BLaER1 treated with 17β-estradiol and CSF1 and Interleukin-3, amounts not matched to agents 10 nM and 100 nM (cell line): Measurements from ENCODE around the gene KCTD13.
A peak's percentile ranks its signal among the peaks of the same experiment; 100 is the strongest.
"Not testable (repeated sequence)": the region's sequence is repeated elsewhere in the genome, so short reads cannot be mapped to it uniquely, and the experiment has no call there.

ENCODE experiments used
- H3K27ac ChIP-seq, 11 experiments: shearing (Covaris generic); formaldehyde crosslinking; 2 replicates each; pipeline ENCODE4 v1.8.1; 2022
- H3K27me3 ChIP-seq, 11 experiments: shearing (Covaris generic); formaldehyde crosslinking; 2 replicates each; pipeline ENCODE4 v1.8.1; 2022
- H3K36me3 ChIP-seq, 11 experiments: shearing (Covaris generic); formaldehyde crosslinking; 2 replicates each; pipeline ENCODE4 v1.8.1; 2022
- H3K4me1 ChIP-seq, 10 experiments: shearing (Covaris generic); formaldehyde crosslinking; 2 replicates each; pipeline ENCODE4 v1.8.1; 2022
- H3K4me2 ChIP-seq, 11 experiments: shearing (Covaris generic); formaldehyde crosslinking; 2 replicates each; pipeline ENCODE4 v1.8.1; 2022
- H3K4me3 ChIP-seq, 10 experiments: shearing (Covaris generic); formaldehyde crosslinking; 2 replicates each; pipeline ENCODE4 v1.8.1; 2022
- H3K9ac ChIP-seq, 11 experiments: shearing (Covaris generic); formaldehyde crosslinking; 2 replicates each; pipeline ENCODE4 v1.8.1; 2022
- H3K9me3 ChIP-seq, 11 experiments: shearing (Covaris generic); formaldehyde crosslinking; replicated peaks in 1 of 11; 2 replicates each; pipeline ENCODE4 v1.8.1; 2022
- H4K20me1 ChIP-seq, 11 experiments: shearing (Covaris generic); formaldehyde crosslinking; 2 replicates each; pipeline ENCODE4 v1.8.1; 2022
- Cebpa-rat ChIP-seq, 11 experiments: shearing (Covaris generic); IDR thresholded peaks; 2 replicates each; pipeline ENCODE4 v1.8.1; 2022

KCTD13 gene

GRCh38 chr16:29951625-29952365 lies 25.8 kb upstream of the KCTD13 start:
- Histone ChIP-seq H3K4me1 (no peaks in the 10 kb centered on the region), H3K36me3 (no peaks in the 10 kb centered on the region; a peak in 1 of 22 replicates), H3K27ac (no peak overlapping the region), H3K4me3 (no peak overlapping the region), H4K20me1 (no peaks in the 10 kb centered on the region), H3K9ac (no peak overlapping the region), H3K9me3 (peaks cover 18 to 31% (median 21%) of the 10 kb centered on the region in 11 experiments; a peak in 20 of 22 replicates), H3K4me2 (no peak overlapping the region), H3K27me3 (no peaks in the 10 kb centered on the region)
- TF ChIP-seq Cebpa-rat (IDR thresholded peaks at IDR 0.05): no peak

GRCh38 chr16:29950806-29951461 lies 24.9 kb upstream of the KCTD13 start:
- H3K9ac ChIP-seq: no peak overlapping the region
- no peak overlapping the region for H3K4me2 ChIP-seq
- no peak overlapping the region for H3K27ac ChIP-seq
- H3K27me3 ChIP-seq: no peaks in the 10 kb centered on the region
- no peak for TF ChIP-seq Cebpa-rat (IDR thresholded peaks at IDR 0.05)
- peaks cover 18 to 31% (median 21%) of the 10 kb centered on the region in 11 experiments; a peak in 20 of 22 replicates for H3K9me3 ChIP-seq
- H3K36me3 ChIP-seq: no peaks in the 10 kb centered on the region; a peak in 1 of 22 replicates
- H3K4me3 ChIP-seq: no peak overlapping the region
- H4K20me1 ChIP-seq: no peaks in the 10 kb centered on the region
- no peaks in the 10 kb centered on the region for H3K4me1 ChIP-seq

- H4K20me1 ChIP-seq: no peaks in the 10 kb centered on the region
- H3K9me3 ChIP-seq: peaks cover 18 to 31% (median 21%) of the 10 kb centered on the region in 11 experiments; a peak in 20 of 22 replicates
- no peaks in the 10 kb centered on the region for H3K27me3 ChIP-seq
- no peak overlapping the region for H3K27ac ChIP-seq
- H3K4me2 ChIP-seq: no peak overlapping the region
- TF ChIP-seq Cebpa-rat (IDR thresholded peaks at IDR 0.05): no peak
- H3K9ac ChIP-seq: no peak overlapping the region
- H3K36me3 ChIP-seq: no peaks in the 10 kb centered on the region; a peak in 1 of 22 replicates
- H3K4me1 ChIP-seq: 0 out of 20 replicates have a peak, but pooled peaks cover 0 to 6% (median 0%) of the 10 kb centered on the region in 10 experiments
- H3K4me3 ChIP-seq: no peak overlapping the region
Measured at GRCh38 chr16:29947897-29948296, 21.9 kb upstream of the KCTD13 start.

- peaks cover 0 to 19% (median 6%) of the 10 kb centered on the region in 11 experiments; a peak in 9 of 22 replicates for H3K9me3 ChIP-seq
- H3K4me3 ChIP-seq: no peak overlapping the region
- H3K4me1 ChIP-seq: 0 out of 20 replicates have a peak, but pooled peaks cover 0 to 8% (median 0%) of the 10 kb centered on the region in 10 experiments
- no peak overlapping the region for H3K9ac ChIP-seq
- H3K27ac ChIP-seq: no peak overlapping the region
- H3K4me2 ChIP-seq: no peak overlapping the region
- H3K27me3 ChIP-seq: no peaks in the 10 kb centered on the region
- no peak for TF ChIP-seq Cebpa-rat (IDR thresholded peaks at IDR 0.05)
- no peaks in the 10 kb centered on the region for H4K20me1 ChIP-seq
- H3K36me3 ChIP-seq: no peaks in the 10 kb centered on the region
Measured at GRCh38 chr16:29943846-29944799, 18.1 kb upstream of the KCTD13 start.

DNA sequence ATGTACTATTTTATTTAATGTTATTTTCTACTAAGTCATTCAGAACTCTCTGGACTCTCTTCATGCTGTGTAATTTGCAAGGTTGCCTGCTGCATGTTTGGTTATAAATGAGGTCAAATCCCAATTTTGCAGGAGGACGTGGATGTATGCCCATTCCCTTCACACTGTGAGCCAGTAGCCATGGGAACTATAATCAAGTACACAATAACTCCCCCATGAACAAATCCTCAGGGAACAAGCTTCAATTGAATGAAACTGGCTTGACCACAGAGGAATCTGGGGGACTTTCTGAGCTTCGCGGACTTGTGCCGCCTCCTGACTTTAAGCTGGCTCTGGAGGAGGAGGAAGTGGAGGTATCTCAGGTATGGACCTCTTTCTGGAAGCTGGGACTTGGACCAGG lies 14.6 kb upstream of the KCTD13 start:
- Histone ChIP-seq H3K4me1 (0 out of 20 replicates have a peak, but pooled peaks cover 0 to 8% (median 0%) of the 10 kb centered on the region in 10 experiments), H3K27ac (no peak overlapping the region), H3K36me3 (no peaks in the 10 kb centered on the region), H3K9me3 (peaks cover 0 to 10% (median 5%) of the 10 kb centered on the region in 11 experiments; a peak in 5 of 22 replicates), H4K20me1 (no peaks in the 10 kb centered on the region), H3K4me3 (no peak overlapping the region), H3K4me2 (no peak overlapping the region), H3K27me3 (no peaks in the 10 kb centered on the region), H3K9ac (no peak overlapping the region)
- no peak for TF ChIP-seq Cebpa-rat (IDR thresholded peaks at IDR 0.05)

- H3K27me3 ChIP-seq, H3K4me2 ChIP-seq, H3K36me3 ChIP-seq, H3K4me3 ChIP-seq, H3K9ac ChIP-seq, H4K20me1 ChIP-seq, H3K9me3 ChIP-seq, H3K27ac ChIP-seq: not testable (repeated sequence)
- peaks cover 12 to 18% (median 15%) of the 10 kb centered on the region in 10 experiments for H3K4me1 ChIP-seq
Measured at GRCh38 chr16:29931750-29932149, 5.7 kb upstream of the KCTD13 start.

DNA sequence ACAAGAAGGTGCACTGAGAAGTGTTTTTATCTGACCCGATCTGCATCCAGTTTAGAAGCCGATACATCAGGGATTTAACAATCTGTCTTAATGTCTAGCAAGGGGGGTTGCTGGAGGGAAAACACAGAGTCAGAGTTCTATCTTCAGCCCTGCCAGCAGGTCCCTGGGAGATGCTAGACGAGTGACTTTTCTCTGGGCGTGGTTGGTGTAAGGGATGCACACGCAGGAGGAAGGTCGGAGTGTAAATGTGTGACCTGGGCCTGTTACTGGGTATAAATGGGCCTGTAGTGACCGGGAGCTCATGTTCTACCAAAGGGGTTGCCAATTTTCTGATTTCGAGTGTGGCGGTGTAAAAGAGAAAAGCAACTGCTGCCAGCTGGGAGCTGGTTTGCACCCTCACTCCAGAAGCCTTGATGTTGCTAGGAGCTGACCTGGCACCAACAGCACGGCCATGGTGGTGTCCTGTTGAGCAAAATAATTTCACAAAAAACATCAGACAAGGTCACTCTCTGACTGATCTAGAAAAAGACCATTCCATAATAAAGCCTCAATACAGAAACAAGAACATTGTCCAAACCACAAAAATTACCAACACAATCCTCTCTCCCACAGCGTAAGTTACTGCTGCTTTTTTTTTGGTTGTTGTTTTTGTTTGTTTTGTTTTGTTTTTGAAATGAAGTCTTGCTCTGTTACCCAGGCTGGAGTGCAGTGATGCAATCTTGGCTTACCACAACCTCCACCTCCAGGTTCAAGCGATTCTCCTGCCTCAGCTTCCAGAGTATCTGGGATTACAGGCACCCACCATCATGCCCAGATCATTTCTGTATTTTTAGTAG lies 1.3 kb upstream of the KCTD13 start:
- H3K27me3 ChIP-seq: no peaks in the 10 kb centered on the region
- H3K36me3 ChIP-seq: peaks cover 12 to 20% (median 16%) of the 10 kb centered on the region in 11 experiments; a peak in 21 of 22 replicates
- H3K9me3 ChIP-seq: no peaks in the 10 kb centered on the region
- H3K4me1 ChIP-seq: peaks cover 28 to 38% (median 33%) of the 10 kb centered on the region in 10 experiments
- H3K9ac ChIP-seq: peak overlapping the region; percentile 79 to 92 (median 90); a peak in 19 of 22 replicates
- peaks cover 6 to 33% (median 17%) of the 10 kb centered on the region in 11 experiments; a peak in 12 of 22 replicates for H4K20me1 ChIP-seq
- 0 out of 22 replicates have a peak, but pooled peaks of 1 of the 11 experiments have one; percentile 20 for TF ChIP-seq Cebpa-rat (IDR thresholded peaks at IDR 0.05)
- peak overlapping the region; percentile 78 to 100 (median 96) for H3K4me3 ChIP-seq
- peak overlapping the region in 8 of 11 experiments; percentile 79 to 91 (median 85); a peak in 14 of 22 replicates for H3K27ac ChIP-seq
- H3K4me2 ChIP-seq: peak overlapping the region; percentile 89 to 99 (median 97)

GRCh38 chr16:29926711-29927052 lies 656 bp upstream of the KCTD13 start:
- H3K9me3 ChIP-seq: no peaks in the 10 kb centered on the region
- H3K4me1 ChIP-seq: peaks cover 28 to 38% (median 33%) of the 10 kb centered on the region in 10 experiments
- no peaks in the 10 kb centered on the region for H3K27me3 ChIP-seq
- H3K9ac ChIP-seq: peak overlapping the region; percentile 79 to 92 (median 90)
- peak overlapping the region; percentile 89 to 99 (median 97) for H3K4me2 ChIP-seq
- H3K4me3 ChIP-seq: peak overlapping the region; percentile 78 to 100 (median 96)
- peaks cover 18 to 26% (median 22%) of the 10 kb centered on the region in 11 experiments for H3K36me3 ChIP-seq
- TF ChIP-seq Cebpa-rat (IDR thresholded peaks at IDR 0.05): no peak
- H4K20me1 ChIP-seq: peaks cover 8 to 38% (median 17%) of the 10 kb centered on the region in 11 experiments; a peak in 13 of 22 replicates
- H3K27ac ChIP-seq: peak overlapping the region in 10 of 11 experiments; percentile 79 to 91 (median 84); a peak in 21 of 22 replicates
